Measurements from ENCODE around the gene NXPH3.

The NXPH3 gene

GRCh38 chr17:49575679-49576087 is at the start of gene NXPH3:
Gene NXPH3 (plus strand): TSS chr17:49575871. CDS start chr17:49576220, 349 bp downstream.
- H3K4me3 ChIP-seq (ENCODE audit: low read length), result peak within 1 kb of the TSS; percentile 55
- no peak for TF ChIP-seq CTCF (IDR thresholded peaks at IDR 0.05; ENCODE audit: insufficient read depth, low read depth, low read length, missing control alignments)
- peak; percentile 66 for DNase-seq (ENCODE audit: low read depth)

GRCh38 chr17:49527927-49528651 is 47.6 kb upstream of the NXPH3 start:
- no peak for DNase-seq (ENCODE audit: low read depth)
- no peak overlapping the region for H3K4me3 ChIP-seq (ENCODE audit: low read length)
- TF ChIP-seq CTCF (IDR thresholded peaks at IDR 0.05; ENCODE audit: insufficient read depth, low read depth, low read length, missing control alignments), result no peak

- DNase-seq (ENCODE audit: low read depth), result no peak
- H3K4me3 ChIP-seq (ENCODE audit: low read length), result no peak overlapping the region
- TF ChIP-seq CTCF (IDR thresholded peaks at IDR 0.05; ENCODE audit: insufficient read depth, low read depth, low read length, missing control alignments), result no peak
These were observed 46.7 kb upstream of the NXPH3 start for GRCh38 chr17:49528966-49529365.

GRCh38 chr17:49530118-49530517 is 45.6 kb upstream of the NXPH3 start:
- no peak for DNase-seq (ENCODE audit: low read depth)
- TF ChIP-seq CTCF (IDR thresholded peaks at IDR 0.05; ENCODE audit: insufficient read depth, low read depth, low read length, missing control alignments), result no peak
- no peak overlapping the region for H3K4me3 ChIP-seq (ENCODE audit: low read length)

GRCh38 chr17:49543860-49544259 is 31.8 kb upstream of the NXPH3 start:
- DNase-seq (ENCODE audit: low read depth), result no peak
- no peak for TF ChIP-seq CTCF (IDR thresholded peaks at IDR 0.05; ENCODE audit: insufficient read depth, low read depth, low read length, missing control alignments)
- no peak overlapping the region for H3K4me3 ChIP-seq (ENCODE audit: low read length)

GRCh38 chr17:49545007-49545660 is 30.5 kb upstream of the NXPH3 start:
- TF ChIP-seq CTCF (IDR thresholded peaks at IDR 0.05; ENCODE audit: insufficient read depth, low read depth, low read length, missing control alignments), result no peak
- no peak for DNase-seq (ENCODE audit: low read depth)
- H3K4me3 ChIP-seq (ENCODE audit: low read length), result no peak overlapping the region
